Measurements from ENCODE around the gene TBC1D17.

The TBC1D17 gene

GRCh38 chr19:49875177-49875576, 2.3 kb upstream of the TBC1D17 start:
- Histone ChIP-seq H4K20me1 (ENCODE audit: insufficient read depth) (no peaks in the 10 kb centered on the region), H3K4me2 (peak overlapping the region; percentile 81), H3K36me3 (ENCODE audit: insufficient read depth) (no peaks in the 10 kb centered on the region), H3K9ac (peak overlapping the region; percentile 94; the same call in 1 of the 2 replicates), H3K79me2 (ENCODE audit: insufficient read depth, low read depth) (peaks cover 23% of the 10 kb centered on the region), H3K4me3 (IDR thresholded peaks at IDR 0.05; ENCODE audit: insufficient read depth, low read depth, low read length) (no peak overlapping the region), H2AFZ (ENCODE audit: low read depth) (no peak overlapping the region), H3K27me3 (ENCODE audit: insufficient read depth, low read depth) (no peaks in the 10 kb centered on the region), H3K4me1 (ENCODE audit: low read depth, poor library complexity, severe bottlenecking) (peaks cover 28% of the 10 kb centered on the region), H3K27ac (peak overlapping the region; percentile 94; the same call in 1 of the 2 replicates)
- TF ChIP-seq, protein P1, sequence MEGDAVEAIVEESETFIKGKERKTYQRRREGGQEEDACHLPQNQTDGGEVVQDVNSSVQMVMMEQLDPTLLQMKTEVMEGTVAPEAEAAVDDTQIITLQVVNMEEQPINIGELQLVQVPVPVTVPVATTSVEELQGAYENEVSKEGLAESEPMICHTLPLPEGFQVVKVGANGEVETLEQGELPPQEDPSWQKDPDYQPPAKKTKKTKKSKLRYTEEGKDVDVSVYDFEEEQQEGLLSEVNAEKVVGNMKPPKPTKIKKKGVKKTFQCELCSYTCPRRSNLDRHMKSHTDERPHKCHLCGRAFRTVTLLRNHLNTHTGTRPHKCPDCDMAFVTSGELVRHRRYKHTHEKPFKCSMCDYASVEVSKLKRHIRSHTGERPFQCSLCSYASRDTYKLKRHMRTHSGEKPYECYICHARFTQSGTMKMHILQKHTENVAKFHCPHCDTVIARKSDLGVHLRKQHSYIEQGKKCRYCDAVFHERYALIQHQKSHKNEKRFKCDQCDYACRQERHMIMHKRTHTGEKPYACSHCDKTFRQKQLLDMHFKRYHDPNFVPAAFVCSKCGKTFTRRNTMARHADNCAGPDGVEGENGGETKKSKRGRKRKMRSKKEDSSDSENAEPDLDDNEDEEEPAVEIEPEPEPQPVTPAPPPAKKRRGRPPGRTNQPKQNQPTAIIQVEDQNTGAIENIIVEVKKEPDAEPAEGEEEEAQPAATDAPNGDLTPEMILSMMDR (conservative IDR thresholded peaks at IDR 0.05; ENCODE audit: low read depth, low read length), result no peak

GRCh38 chr19:49875857-49876421, 1.6 kb upstream of the TBC1D17 start:
- H3K36me3 ChIP-seq (ENCODE audit: insufficient read depth), result no peaks in the 10 kb centered on the region
- H3K27me3 ChIP-seq (ENCODE audit: insufficient read depth, low read depth), result no peaks in the 10 kb centered on the region
- no peaks in the 10 kb centered on the region for H4K20me1 ChIP-seq (ENCODE audit: insufficient read depth)
- H3K9ac ChIP-seq, result peak overlapping the region; percentile 94
- H3K4me2 ChIP-seq, result peak overlapping the region; percentile 81
- peak overlapping the region; percentile 67 for H2AFZ ChIP-seq (ENCODE audit: low read depth)
- H3K4me1 ChIP-seq (ENCODE audit: low read depth, poor library complexity, severe bottlenecking), result peaks cover 21% of the 10 kb centered on the region
- H3K4me3 ChIP-seq (IDR thresholded peaks at IDR 0.05; ENCODE audit: insufficient read depth, low read depth, low read length), result no peak overlapping the region
- H3K79me2 ChIP-seq (ENCODE audit: insufficient read depth, low read depth), result peaks cover 23% of the 10 kb centered on the region
- TF ChIP-seq, protein P1 (conservative IDR thresholded peaks at IDR 0.05; ENCODE audit: low read depth, low read length), result no peak
- peak overlapping the region; percentile 94 for H3K27ac ChIP-seq

DNA sequence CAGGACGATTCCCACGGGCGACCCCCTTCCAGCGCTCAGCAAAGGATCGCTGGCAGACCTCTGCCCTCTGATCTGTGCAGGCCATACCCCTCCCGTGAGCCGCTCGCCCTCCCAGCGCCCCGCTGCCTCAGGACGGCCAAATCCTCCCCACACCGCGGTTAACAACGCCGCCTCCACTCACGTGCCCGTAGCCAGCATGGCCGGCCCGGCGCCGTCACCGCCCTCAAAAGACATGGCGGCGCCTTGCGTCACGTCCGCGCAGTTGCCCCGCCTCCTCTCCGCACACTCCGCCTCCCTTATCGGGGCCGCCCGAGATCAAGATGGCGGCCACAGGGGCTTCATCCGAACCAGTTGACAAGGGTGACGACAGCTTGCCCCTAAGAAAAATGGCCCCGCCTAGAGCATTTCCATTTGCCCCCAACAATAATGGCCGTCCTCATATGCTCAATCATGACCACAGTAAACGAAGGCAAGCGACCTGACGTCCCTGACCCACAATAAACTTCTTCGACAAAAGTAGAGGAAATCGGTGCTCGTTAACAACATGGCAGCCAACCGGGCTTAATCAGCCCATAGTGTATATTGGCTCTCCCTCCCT, 981 bp upstream of the TBC1D17 start:
- Histone ChIP-seq H3K79me2 (ENCODE audit: insufficient read depth, low read depth) (peaks cover 23% of the 10 kb centered on the region), H3K4me1 (ENCODE audit: low read depth, poor library complexity, severe bottlenecking) (peaks cover 20% of the 10 kb centered on the region), H3K9ac (peak overlapping the region; percentile 94), H3K27me3 (ENCODE audit: insufficient read depth, low read depth) (no peaks in the 10 kb centered on the region), H3K4me3 (IDR thresholded peaks at IDR 0.05; ENCODE audit: insufficient read depth, low read depth, low read length) (no peak overlapping the region), H2AFZ (ENCODE audit: low read depth) (peak overlapping the region; percentile 67), H3K4me2 (peak overlapping the region; percentile 81), H4K20me1 (ENCODE audit: insufficient read depth) (no peaks in the 10 kb centered on the region), H3K27ac (peak overlapping the region; percentile 94), H3K36me3 (ENCODE audit: insufficient read depth) (no peaks in the 10 kb centered on the region)
- TF ChIP-seq, protein P1 (conservative IDR thresholded peaks at IDR 0.05; ENCODE audit: low read depth, low read length), result no peak

GRCh38 chr19:49877879-49878743, 609 bp downstream of the TBC1D17 start:
- Histone ChIP-seq H2AFZ (ENCODE audit: low read depth) (peak overlapping the region; percentile 75), H3K27me3 (ENCODE audit: insufficient read depth, low read depth) (no peaks in the 10 kb centered on the region), H3K4me2 (peak overlapping the region; percentile 88), H3K27ac (peak overlapping the region; percentile 94), H3K9ac (peak overlapping the region; percentile 94), H3K4me3 (IDR thresholded peaks at IDR 0.05; ENCODE audit: insufficient read depth, low read depth, low read length) (no peak overlapping the region), H3K4me1 (ENCODE audit: low read depth, poor library complexity, severe bottlenecking) (peaks cover 20% of the 10 kb centered on the region), H3K36me3 (ENCODE audit: insufficient read depth) (no peaks in the 10 kb centered on the region; the same call in 1 of the 2 replicates), H4K20me1 (ENCODE audit: insufficient read depth) (no peaks in the 10 kb centered on the region), H3K79me2 (ENCODE audit: insufficient read depth, low read depth) (peaks cover 23% of the 10 kb centered on the region)
- TF ChIP-seq, protein P1 (conservative IDR thresholded peaks at IDR 0.05; ENCODE audit: low read depth, low read length), result no peak
